Fibroblast of pulmonary artery (primary cell): ENCODE results near the gene CCDC71L.

Experiments used
- DNase-seq: peaks from one replicate; pipeline ENCODE4 v3.0.0-alpha.2; 2010; ENCODE audit warnings: low read depth
- H3K4me3 ChIP-seq: replicated peaks from 2 replicates; pipeline ENCODE4 v1.5.1; 2011; ENCODE audit warnings: low read depth, mild to moderate bottlenecking, control low read depth, low read length, moderate library complexity
- CTCF ChIP-seq: IDR thresholded peaks from 2 replicates; pipeline ENCODE4 v1.5.1; 2011; ENCODE audit warnings: mild to moderate bottlenecking, control low read depth, low read length, inconsistent platforms; ENCODE audit errors: missing control alignments

The CCDC71L gene

GRCh38 chr7:106666353-106666752 lies 5.4 kb upstream of the CCDC71L start:
- no peak overlapping the region for H3K4me3 ChIP-seq
- no peak for DNase-seq
- no peak for TF ChIP-seq CTCF

- H3K4me3 ChIP-seq: no peak overlapping the region
- DNase-seq: no peak
- TF ChIP-seq CTCF: no peak
Measured at GRCh38 chr7:106664343-106664742, 3.4 kb upstream of the CCDC71L start.

GRCh38 chr7:106659963-106660861 lies 746 bp downstream of the CCDC71L start:
- peak; percentile 50 for TF ChIP-seq CTCF
- peak; percentile 87 for DNase-seq
- H3K4me3 ChIP-seq: peak overlapping the region; percentile 91

GRCh38 chr7:106659166-106659962 lies 1.6 kb downstream of the CCDC71L start:
- peak overlapping the region; percentile 91 for H3K4me3 ChIP-seq
- DNase-seq: peak; percentile 56
- TF ChIP-seq CTCF: no peak

GRCh38 chr7:106658316-106659165 lies 2.4 kb downstream of the CCDC71L start:
- peak overlapping the region; percentile 91 for H3K4me3 ChIP-seq
- no peak for TF ChIP-seq CTCF

More at GRCh38 chr7:106658316-106659165, 2.4 kb downstream of the CCDC71L start:
- no peak for DNase-seq
